ENCODE results near the gene LSM7. TPM values are rescaled to one million over a fixed set of nuclear protein-coding genes. Genes with fewer than 3 reads are reported as not detected.
"Not testable (repeated sequence)": the region's sequence is repeated elsewhere in the genome, so short reads cannot be mapped to it uniquely, and the experiment has no call there.

LSM7 gene
- total and polyA plus RNA-seq, 2 experiments from 2014 or later = 91.4 to 118 TPM

DNA sequence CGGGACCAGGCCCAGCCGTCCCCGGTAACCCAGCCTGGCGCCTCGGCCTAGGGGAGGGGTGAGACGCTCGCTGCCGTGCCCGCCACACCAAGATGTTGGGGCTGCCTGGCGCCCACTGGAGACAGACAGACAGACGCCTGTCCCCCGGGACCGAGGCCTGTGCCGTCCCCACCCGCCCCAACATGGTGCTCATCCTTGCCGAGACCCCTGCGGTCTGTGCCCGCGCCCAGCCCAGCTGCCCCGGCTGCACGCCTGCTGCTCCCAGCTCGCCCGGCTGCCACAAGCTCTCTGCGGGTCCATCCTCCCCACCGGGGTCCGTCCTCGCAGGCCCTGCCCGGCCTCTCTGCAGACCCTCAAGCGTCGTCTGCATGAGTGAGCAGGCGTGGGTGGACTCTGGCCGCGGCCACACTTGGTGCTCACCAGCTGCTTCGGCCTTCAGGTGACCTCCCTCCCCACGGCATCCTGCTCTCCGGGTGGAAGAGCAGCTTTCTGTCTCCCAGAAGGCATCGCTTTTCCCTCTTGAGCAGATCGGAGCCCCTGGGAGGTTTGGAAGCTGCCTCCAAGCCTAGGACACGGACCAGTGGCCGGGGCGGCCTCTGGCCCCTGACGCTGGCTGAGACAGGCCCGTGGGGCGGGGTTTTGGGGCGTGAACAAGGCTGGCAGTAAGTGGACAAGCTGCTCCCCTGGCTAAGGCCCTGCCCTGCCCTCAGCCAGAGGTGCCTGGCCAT lies 24.9 kb upstream of the LSM7 start:
- Histone ChIP-seq H3F3A (ENCODE audit: insufficient read depth) (no peaks in the 10 kb centered on the region; the same call in 1 of the 2 replicates), H3K4me2 (ENCODE audit: unreplicated experiment) (no peak overlapping the region), H3K4me3 (no peak overlapping the region), H3K27ac (no peak overlapping the region), H3K4me1 (ENCODE audit: insufficient read depth) (no peaks in the 10 kb centered on the region), H3K36me3 (ENCODE audit: low read depth) (no peaks in the 10 kb centered on the region), H3K9me3 (ENCODE audit: low read depth) (no peaks in the 10 kb centered on the region), H2AFZ (no peak overlapping the region), H4K20me1 (ENCODE audit: insufficient read depth) (no peaks in the 10 kb centered on the region), H3K79me2 (ENCODE audit: insufficient read depth) (no peaks in the 10 kb centered on the region), H3K27me3 (replicated peaks; ENCODE audit: insufficient read depth) (no peaks in the 10 kb centered on the region), H3K9ac (no peak overlapping the region), H3K9me2 (ENCODE audit: insufficient read depth) (no peaks in the 10 kb centered on the region)
- DNase-seq = no peak
- in situ Hi-C loops (cut with MboI) = no loop called here
- 92 to 93% methylated on average over 38 to 45 of the region's 45 CpGs for WGBS, 2 experiments (ENCODE audit: low coverage in 1 of 2, low lambda C conversion rate in 2 of 2, missing lambda C conversion rate in 2 of 2)
- TF ChIP-seq EZH2 (IDR thresholded peaks at IDR 0.05; ENCODE audit: insufficient read depth, poor library complexity, severe bottlenecking) = no peak
- no peak for TF ChIP-seq EZH2phosphoT487 (IDR thresholded peaks at IDR 0.05; ENCODE audit: insufficient read depth, low read depth)

DNA sequence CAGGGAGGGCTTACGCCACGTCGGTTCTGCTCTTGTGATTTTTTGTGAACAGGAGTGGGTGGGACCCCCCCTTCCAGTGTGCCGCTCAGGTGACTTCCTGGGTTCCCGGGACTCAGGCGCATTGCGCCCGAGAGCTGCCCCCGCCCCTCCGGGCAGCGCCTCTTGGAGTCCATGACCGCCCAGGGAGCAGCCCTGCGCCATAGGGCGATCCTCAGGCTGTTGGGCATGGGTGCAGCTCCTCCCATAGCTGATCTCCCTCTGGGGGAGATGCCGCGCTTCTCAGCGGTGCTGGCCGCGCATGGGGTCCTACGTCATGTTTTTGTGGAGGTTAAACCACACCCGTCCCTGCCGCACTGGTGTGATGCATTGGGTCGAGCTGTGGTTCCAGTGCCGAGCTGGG lies 23.7 kb upstream of the LSM7 start:
- H3K36me3 ChIP-seq (ENCODE audit: low read depth) = no peaks in the 10 kb centered on the region
- no peak overlapping the region for H2AFZ ChIP-seq
- no peak for DNase-seq
- H3K4me2 ChIP-seq (ENCODE audit: unreplicated experiment) = no peak overlapping the region
- H3F3A ChIP-seq (ENCODE audit: insufficient read depth) = no peaks in the 10 kb centered on the region; the same call in 1 of the 2 replicates
- no peak overlapping the region for H3K27ac ChIP-seq
- no peaks in the 10 kb centered on the region for H3K79me2 ChIP-seq (ENCODE audit: insufficient read depth)
- in situ Hi-C loops (cut with MboI) = no loop called here
- no peaks in the 10 kb centered on the region for H3K4me1 ChIP-seq (ENCODE audit: insufficient read depth)
- TF ChIP-seq EZH2 (IDR thresholded peaks at IDR 0.05; ENCODE audit: insufficient read depth, poor library complexity, severe bottlenecking) (no peak), EZH2phosphoT487 (IDR thresholded peaks at IDR 0.05; ENCODE audit: insufficient read depth, low read depth) (no peak)
- H4K20me1 ChIP-seq (ENCODE audit: insufficient read depth) = no peaks in the 10 kb centered on the region
- no peaks in the 10 kb centered on the region for H3K9me3 ChIP-seq (ENCODE audit: low read depth)
- no peaks in the 10 kb centered on the region for H3K9me2 ChIP-seq (ENCODE audit: insufficient read depth)
- WGBS, 2 experiments (ENCODE audit: low coverage in 1 of 2, low lambda C conversion rate in 2 of 2, missing lambda C conversion rate in 2 of 2) = 96 to 98% methylated on average over 20 to 24 of the region's 24 CpGs
- H3K27me3 ChIP-seq (replicated peaks; ENCODE audit: insufficient read depth) = no peaks in the 10 kb centered on the region
- no peak overlapping the region for H3K4me3 ChIP-seq
- no peak overlapping the region for H3K9ac ChIP-seq

DNA sequence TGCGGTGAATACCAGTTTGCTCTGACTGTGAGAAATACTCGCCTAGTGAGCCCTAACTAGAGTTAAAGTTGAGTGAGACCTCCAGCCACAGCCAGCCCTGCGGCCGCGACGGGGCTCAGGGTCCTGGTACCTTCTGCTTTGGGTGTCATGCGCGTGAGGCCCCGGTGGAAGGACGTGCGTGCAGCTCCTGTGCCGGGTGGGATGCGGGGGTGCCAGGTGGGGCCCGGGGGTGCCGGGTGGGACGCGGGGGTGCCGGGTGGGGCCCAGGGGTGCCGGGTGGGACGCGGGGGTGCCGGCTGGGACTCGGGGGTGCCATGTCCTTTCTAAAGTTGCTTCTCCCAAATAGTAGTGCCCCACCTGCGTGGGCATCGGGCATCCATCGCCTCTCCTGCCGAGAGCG lies 23.2 kb upstream of the LSM7 start:
- Histone ChIP-seq H3K79me2 (ENCODE audit: insufficient read depth) (no peaks in the 10 kb centered on the region), H3K36me3 (ENCODE audit: low read depth) (no peaks in the 10 kb centered on the region), H3K4me1 (ENCODE audit: insufficient read depth) (no peaks in the 10 kb centered on the region), H3K9me3 (ENCODE audit: low read depth) (no peaks in the 10 kb centered on the region), H3F3A (ENCODE audit: insufficient read depth) (no peaks in the 10 kb centered on the region; the same call in 1 of the 2 replicates), H3K9ac (no peak overlapping the region), H3K9me2 (ENCODE audit: insufficient read depth) (no peaks in the 10 kb centered on the region), H4K20me1 (ENCODE audit: insufficient read depth) (no peaks in the 10 kb centered on the region), H3K4me3 (no peak overlapping the region), H2AFZ (no peak overlapping the region), H3K27ac (no peak overlapping the region), H3K4me2 (ENCODE audit: unreplicated experiment) (no peak overlapping the region), H3K27me3 (replicated peaks; ENCODE audit: insufficient read depth) (no peaks in the 10 kb centered on the region)
- in situ Hi-C loops (cut with MboI) = no loop called here
- 94 to 98% methylated on average over 5 to 27 of the region's 28 CpGs for WGBS, 2 experiments (ENCODE audit: low coverage in 1 of 2, low lambda C conversion rate in 2 of 2, missing lambda C conversion rate in 2 of 2)
- no peak for TF ChIP-seq EZH2 (IDR thresholded peaks at IDR 0.05; ENCODE audit: insufficient read depth, poor library complexity, severe bottlenecking)
- TF ChIP-seq EZH2phosphoT487 (IDR thresholded peaks at IDR 0.05; ENCODE audit: insufficient read depth, low read depth) = no peak
- no peak for DNase-seq

DNA sequence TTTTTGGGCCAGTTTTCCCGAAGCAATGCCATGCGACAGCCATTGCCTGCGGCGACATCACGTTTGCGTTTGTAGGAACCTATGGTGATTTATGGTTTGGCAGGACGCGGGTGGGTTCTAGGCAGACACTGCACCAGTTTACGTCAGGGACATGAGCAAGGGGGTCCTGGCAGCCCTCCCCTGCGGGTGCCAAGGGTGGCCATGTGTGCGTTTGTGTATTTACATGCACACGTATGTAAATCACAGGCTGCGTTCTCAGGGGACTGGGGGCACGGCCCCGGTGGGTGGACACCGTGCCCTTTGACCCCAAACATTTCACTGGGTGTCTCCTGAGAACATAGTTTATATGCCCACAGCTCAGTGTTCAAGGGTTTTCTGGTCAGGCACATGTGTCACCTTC lies 22.3 kb upstream of the LSM7 start:
- WGBS, 2 experiments (ENCODE audit: low coverage in 1 of 2, low lambda C conversion rate in 2 of 2, missing lambda C conversion rate in 2 of 2) = 93 to 96% methylated on average over 15 to 16 of the region's 16 CpGs
- Histone ChIP-seq H3K36me3 (ENCODE audit: low read depth) (no peaks in the 10 kb centered on the region), H3K4me1 (ENCODE audit: insufficient read depth) (no peaks in the 10 kb centered on the region), H3K4me2 (ENCODE audit: unreplicated experiment) (no peak overlapping the region), H4K20me1 (ENCODE audit: insufficient read depth) (no peaks in the 10 kb centered on the region), H3K4me3 (no peak overlapping the region), H3F3A (ENCODE audit: insufficient read depth) (no peaks in the 10 kb centered on the region), H3K79me2 (ENCODE audit: insufficient read depth) (no peaks in the 10 kb centered on the region), H3K9me3 (ENCODE audit: low read depth) (no peaks in the 10 kb centered on the region), H3K27ac (no peak overlapping the region), H3K9ac (no peak overlapping the region), H3K9me2 (ENCODE audit: insufficient read depth) (no peaks in the 10 kb centered on the region), H2AFZ (no peak overlapping the region), H3K27me3 (replicated peaks; ENCODE audit: insufficient read depth) (no peaks in the 10 kb centered on the region)
- no peak for TF ChIP-seq EZH2phosphoT487 (IDR thresholded peaks at IDR 0.05; ENCODE audit: insufficient read depth, low read depth)
- no peak for TF ChIP-seq EZH2 (IDR thresholded peaks at IDR 0.05; ENCODE audit: insufficient read depth, poor library complexity, severe bottlenecking)
- in situ Hi-C loops (cut with MboI) = no loop called here
- DNase-seq = no peak

DNA sequence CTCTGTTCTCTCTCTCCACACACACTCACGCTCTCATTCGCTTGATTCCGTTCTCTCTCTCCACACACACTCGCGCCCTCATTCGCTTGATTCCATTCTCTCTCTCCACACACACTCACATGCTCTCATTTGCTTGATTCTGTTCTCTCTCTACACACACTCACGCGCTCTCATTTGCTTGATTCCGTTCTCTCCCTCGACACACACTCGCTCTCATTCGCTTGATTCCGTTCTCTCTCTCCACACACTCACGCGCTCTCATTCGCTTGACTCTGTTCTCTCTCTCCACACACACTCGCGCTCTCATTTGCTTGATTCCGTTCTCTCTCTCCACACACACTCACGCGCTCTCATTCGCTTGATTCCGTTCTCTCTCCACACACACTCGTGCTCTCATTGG lies 21.4 kb upstream of the LSM7 start:
- H3K79me2 ChIP-seq (ENCODE audit: insufficient read depth); H4K20me1 ChIP-seq (ENCODE audit: insufficient read depth); H3K9me2 ChIP-seq (ENCODE audit: insufficient read depth); H3K4me1 ChIP-seq (ENCODE audit: insufficient read depth); H3K4me2 ChIP-seq (ENCODE audit: unreplicated experiment); H3K9me3 ChIP-seq (ENCODE audit: low read depth); H3F3A ChIP-seq (ENCODE audit: insufficient read depth); H3K9ac ChIP-seq; H2AFZ ChIP-seq; DNase-seq; H3K36me3 ChIP-seq (ENCODE audit: low read depth); H3K27ac ChIP-seq; in situ Hi-C loops (cut with MboI); H3K27me3 ChIP-seq (replicated peaks; ENCODE audit: insufficient read depth); H3K4me3 ChIP-seq: not testable (repeated sequence)
- whole genome bisulfite sequencing, 2 experiments (ENCODE audit: low coverage in 1 of 2, low lambda C conversion rate in 2 of 2, missing lambda C conversion rate in 2 of 2) = 97% methylated on average over 24 of the region's 24 CpGs; no CpG with 5 or more reads in 1 of the 2 experiments

Measured in GM23248 (cell line).